ENCODE measurements around the gene MYH10.

MYH10 gene

GRCh38 chr17:8630227-8630801 lies at the start of gene MYH10:
TSS of gene MYH10 (minus strand) at chr17:8630725. CDS start at chr17:8623246, 7,479 bp downstream.
- TF ChIP-seq FOXP2 (optimal IDR thresholded peaks at IDR 0.05; ENCODE audit: control extremely low read depth, extremely low read length, insufficient read depth) (no peak), POLR2AphosphoS5 (IDR thresholded peaks at IDR 0.05; ENCODE audit: borderline replicate concordance, low read depth, low read length) (peak; percentile 76), EZH2 (IDR thresholded peaks at IDR 0.05) (no peak)
- H3K4me3 ChIP-seq, result peak within 1 kb of the TSS; percentile 99
- H3K9me3 ChIP-seq (ENCODE audit: low read depth, low read length), result no peaks in the 10 kb centered on the region
- no peak for DNase-seq (ENCODE audit: low read depth, low spot score)
- peaks cover 5% of the 10 kb centered on the region for H3K36me3 ChIP-seq (ENCODE audit: insufficient read depth, low read length)
- peak within 1 kb of the TSS; percentile 16; the same call in 1 of the 2 replicates for H3K27ac ChIP-seq
- H3K9ac ChIP-seq (ENCODE audit: insufficient read length), result peak within 1 kb of the TSS; percentile 86

DNA sequence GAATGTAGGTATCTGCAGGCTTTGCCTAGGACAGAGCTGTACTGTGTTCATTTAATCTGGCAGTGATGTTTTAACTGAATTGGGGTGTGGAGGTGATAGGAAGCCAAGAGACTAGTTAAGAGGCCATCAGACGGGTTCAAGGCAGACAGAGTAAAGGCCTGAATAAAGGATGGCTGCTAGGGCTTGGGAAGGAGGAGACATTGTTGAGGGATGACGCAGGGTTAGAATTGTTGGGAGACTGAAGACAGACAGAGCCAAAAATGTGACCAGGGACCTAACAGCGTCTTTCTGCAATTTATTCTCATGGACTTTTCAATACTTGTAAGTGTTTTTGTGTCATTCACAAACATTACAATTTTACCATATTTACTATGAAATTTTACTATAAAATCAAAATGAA lies 48.6 kb upstream of the MYH10 start:
- no peak for DNase-seq (ENCODE audit: low read depth, low spot score)
- H3K36me3 ChIP-seq (ENCODE audit: insufficient read depth, low read length), result no peaks in the 10 kb centered on the region
- no peak overlapping the region for H3K4me3 ChIP-seq
- no peak overlapping the region for H3K27ac ChIP-seq
- H3K9ac ChIP-seq (ENCODE audit: insufficient read length), result no peak overlapping the region
- TF ChIP-seq FOXP2 (optimal IDR thresholded peaks at IDR 0.05; ENCODE audit: control extremely low read depth, extremely low read length, insufficient read depth) (no peak), EZH2 (IDR thresholded peaks at IDR 0.05) (no peak), POLR2AphosphoS5 (IDR thresholded peaks at IDR 0.05; ENCODE audit: borderline replicate concordance, low read depth, low read length) (no peak)
- no peaks in the 10 kb centered on the region for H3K9me3 ChIP-seq (ENCODE audit: low read depth, low read length)

GRCh38 chr17:8675306-8675705 lies 44.8 kb upstream of the MYH10 start:
- TF ChIP-seq FOXP2 (optimal IDR thresholded peaks at IDR 0.05; ENCODE audit: control extremely low read depth, extremely low read length, insufficient read depth), result no peak
- TF ChIP-seq EZH2 (IDR thresholded peaks at IDR 0.05), result no peak
- TF ChIP-seq POLR2AphosphoS5 (IDR thresholded peaks at IDR 0.05; ENCODE audit: borderline replicate concordance, low read depth, low read length), result no peak
- Histone ChIP-seq H3K36me3 (ENCODE audit: insufficient read depth, low read length) (no peaks in the 10 kb centered on the region), H3K4me3 (no peak overlapping the region), H3K9ac (ENCODE audit: insufficient read length) (no peak overlapping the region), H3K9me3 (ENCODE audit: low read depth, low read length) (no peaks in the 10 kb centered on the region), H3K27ac (no peak overlapping the region)
- DNase-seq (ENCODE audit: low read depth, low spot score), result no peak

DNA sequence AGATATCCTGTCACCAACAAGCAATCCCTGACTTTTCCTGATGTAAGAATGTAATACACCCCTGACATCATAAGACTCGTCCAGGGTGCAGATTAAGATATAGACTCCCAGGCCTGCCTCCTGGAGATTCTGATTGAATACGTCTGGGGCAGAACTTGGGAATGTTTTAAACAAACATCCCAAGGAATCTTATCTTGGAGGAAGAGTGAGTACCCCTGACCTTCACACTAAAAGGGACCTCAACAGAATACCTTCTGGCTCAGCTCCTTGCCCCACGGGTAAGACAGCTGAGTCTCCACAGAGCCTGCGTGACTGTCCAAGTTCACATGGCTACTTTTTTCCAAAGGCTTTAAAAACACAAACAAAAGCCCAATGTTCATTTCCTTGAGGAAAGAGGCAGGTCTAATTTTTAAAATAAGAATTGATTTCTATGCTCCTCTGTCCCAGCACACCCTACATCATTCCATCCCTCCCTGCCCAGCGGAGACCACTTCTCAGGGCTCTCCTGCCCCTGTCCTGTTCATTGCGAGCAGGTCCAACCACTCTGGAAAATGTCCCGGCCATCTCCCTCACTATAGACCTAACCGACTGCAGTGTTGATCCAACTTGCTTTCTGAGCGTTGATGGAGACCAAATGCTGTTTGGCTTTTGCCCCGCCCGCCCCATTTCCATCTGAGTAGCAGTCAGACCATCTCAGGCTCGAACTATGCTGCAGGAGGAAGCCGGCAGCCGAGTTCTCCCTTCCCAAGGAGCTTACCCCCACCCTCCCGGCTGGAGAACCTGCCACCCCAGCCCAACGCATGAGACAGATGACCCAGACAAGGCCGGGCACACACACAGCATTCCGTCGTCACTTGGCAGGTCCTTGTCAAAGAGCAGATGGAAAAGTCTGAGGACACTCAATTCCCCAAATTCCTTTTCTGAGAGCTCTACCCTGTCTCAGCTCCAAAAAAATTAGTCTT lies 44.1 kb upstream of the MYH10 start:
- H3K36me3 ChIP-seq (ENCODE audit: insufficient read depth, low read length), result no peaks in the 10 kb centered on the region
- no peaks in the 10 kb centered on the region for H3K9me3 ChIP-seq (ENCODE audit: low read depth, low read length)
- no peak overlapping the region for H3K9ac ChIP-seq (ENCODE audit: insufficient read length)
- TF ChIP-seq EZH2 (IDR thresholded peaks at IDR 0.05), result no peak
- TF ChIP-seq FOXP2 (optimal IDR thresholded peaks at IDR 0.05; ENCODE audit: control extremely low read depth, extremely low read length, insufficient read depth), result no peak
- no peak for TF ChIP-seq POLR2AphosphoS5 (IDR thresholded peaks at IDR 0.05; ENCODE audit: borderline replicate concordance, low read depth, low read length)
- no peak overlapping the region for H3K27ac ChIP-seq
- no peak overlapping the region for H3K4me3 ChIP-seq
- no peak for DNase-seq (ENCODE audit: low read depth, low spot score)

- Histone ChIP-seq H3K4me3 (peak overlapping the region; percentile 47), H3K36me3 (ENCODE audit: insufficient read depth, low read length) (no peaks in the 10 kb centered on the region), H3K9me3 (ENCODE audit: low read depth, low read length) (no peaks in the 10 kb centered on the region), H3K27ac (peak overlapping the region; percentile 50), H3K9ac (ENCODE audit: insufficient read length) (no peak overlapping the region)
- no peak for DNase-seq (ENCODE audit: low read depth, low spot score)
- TF ChIP-seq FOXP2 (optimal IDR thresholded peaks at IDR 0.05; ENCODE audit: control extremely low read depth, extremely low read length, insufficient read depth), result no peak
- no peak for TF ChIP-seq EZH2 (IDR thresholded peaks at IDR 0.05)
Measured at GRCh38 chr17:8673612-8674011, 43.1 kb upstream of the MYH10 start.

DNA sequence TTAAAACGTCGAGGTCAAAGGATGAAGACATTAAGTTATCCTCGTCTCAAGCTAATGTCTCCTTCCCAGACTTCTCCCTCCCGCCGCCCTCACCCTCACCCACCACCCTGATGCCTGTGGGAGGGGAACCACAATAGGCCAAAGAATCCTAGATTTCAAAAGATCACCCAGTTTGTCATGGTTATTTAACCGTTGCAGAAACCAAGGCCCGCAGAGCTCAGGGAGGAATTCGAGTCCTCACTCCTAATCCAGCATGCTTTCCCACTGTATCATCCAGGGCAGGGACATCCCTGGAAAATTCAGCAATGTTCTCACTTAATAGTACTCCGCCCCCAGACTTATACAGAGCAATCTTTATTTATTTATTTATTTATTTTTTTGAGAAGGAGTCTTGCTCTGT lies 41.8 kb upstream of the MYH10 start:
- no peak overlapping the region for H3K4me3 ChIP-seq
- no peak for DNase-seq (ENCODE audit: low read depth, low spot score)
- no peaks in the 10 kb centered on the region for H3K9me3 ChIP-seq (ENCODE audit: low read depth, low read length)
- H3K27ac ChIP-seq, result no peak overlapping the region
- no peaks in the 10 kb centered on the region for H3K36me3 ChIP-seq (ENCODE audit: insufficient read depth, low read length)
- H3K9ac ChIP-seq (ENCODE audit: insufficient read length), result no peak overlapping the region
- TF ChIP-seq EZH2 (IDR thresholded peaks at IDR 0.05) (no peak), FOXP2 (optimal IDR thresholded peaks at IDR 0.05; ENCODE audit: control extremely low read depth, extremely low read length, insufficient read depth) (no peak), POLR2AphosphoS5 (IDR thresholded peaks at IDR 0.05; ENCODE audit: borderline replicate concordance, low read depth, low read length) (no peak)

DNA sequence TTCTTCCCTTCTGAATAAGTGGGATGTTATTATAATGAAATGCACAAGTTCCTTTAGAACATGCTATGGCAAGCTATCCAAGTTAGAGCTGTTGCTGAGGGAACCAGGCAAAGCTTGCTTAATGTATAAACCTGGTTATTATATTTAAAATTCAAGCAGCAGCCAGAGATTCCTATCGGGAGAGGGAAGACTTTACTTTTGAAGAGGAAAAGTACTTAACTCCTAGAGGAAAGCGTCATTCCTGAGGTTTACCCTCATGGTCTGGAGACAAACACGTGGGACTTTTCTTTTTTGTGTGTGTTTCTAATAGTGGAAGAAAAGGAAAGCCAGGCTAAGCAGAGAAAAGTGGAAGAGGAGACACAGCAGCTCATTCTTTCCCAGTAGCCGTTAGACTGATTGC lies 39.9 kb upstream of the MYH10 start:
- DNase-seq (ENCODE audit: low read depth, low spot score), result no peak
- no peaks in the 10 kb centered on the region for H3K36me3 ChIP-seq (ENCODE audit: insufficient read depth, low read length)
- H3K9me3 ChIP-seq (ENCODE audit: low read depth, low read length), result no peaks in the 10 kb centered on the region
- no peak overlapping the region for H3K4me3 ChIP-seq
- TF ChIP-seq FOXP2 (optimal IDR thresholded peaks at IDR 0.05; ENCODE audit: control extremely low read depth, extremely low read length, insufficient read depth) (no peak), EZH2 (IDR thresholded peaks at IDR 0.05) (no peak), POLR2AphosphoS5 (IDR thresholded peaks at IDR 0.05; ENCODE audit: borderline replicate concordance, low read depth, low read length) (no peak)
- H3K27ac ChIP-seq, result no peak overlapping the region; the same call in 1 of the 2 replicates
- H3K9ac ChIP-seq (ENCODE audit: insufficient read length), result peak overlapping the region; percentile 15

- Histone ChIP-seq H3K27ac (no peak overlapping the region), H3K4me3 (no peak overlapping the region), H3K9me3 (ENCODE audit: low read depth, low read length) (no peaks in the 10 kb centered on the region), H3K36me3 (ENCODE audit: insufficient read depth, low read length) (no peaks in the 10 kb centered on the region), H3K9ac (ENCODE audit: insufficient read length) (no peak overlapping the region)
- no peak for DNase-seq (ENCODE audit: low read depth, low spot score)
- TF ChIP-seq POLR2AphosphoS5 (IDR thresholded peaks at IDR 0.05; ENCODE audit: borderline replicate concordance, low read depth, low read length) (no peak), FOXP2 (optimal IDR thresholded peaks at IDR 0.05; ENCODE audit: control extremely low read depth, extremely low read length, insufficient read depth) (no peak), EZH2 (IDR thresholded peaks at IDR 0.05) (no peak)
Measured at GRCh38 chr17:8668176-8668740, 37.7 kb upstream of the MYH10 start.
